Daoy (cell line): Measurements from ENCODE around the gene RWDD1. TPM values are rescaled to one million over a fixed set of nuclear protein-coding genes. Genes with fewer than 3 reads are reported as not detected.

Experiments used
- DNase-seq: peaks from one replicate; pipeline ENCODE4 v3.0.0-alpha.2; 2015; ENCODE audit warnings: low read depth
- total RNA-seq: library from RNA; depleted of rRNA; stranded (reverse); fragments of >200 nt; shearing (Covaris generic); gene quantifications from 2 replicates; pipeline ENCODE4 v1.2.3, GENCODE V29; 2014; rRNA removed

The RWDD1 gene
- total RNA-seq, 1 experiment from 2014 or later = 39.0 TPM

DNA sequence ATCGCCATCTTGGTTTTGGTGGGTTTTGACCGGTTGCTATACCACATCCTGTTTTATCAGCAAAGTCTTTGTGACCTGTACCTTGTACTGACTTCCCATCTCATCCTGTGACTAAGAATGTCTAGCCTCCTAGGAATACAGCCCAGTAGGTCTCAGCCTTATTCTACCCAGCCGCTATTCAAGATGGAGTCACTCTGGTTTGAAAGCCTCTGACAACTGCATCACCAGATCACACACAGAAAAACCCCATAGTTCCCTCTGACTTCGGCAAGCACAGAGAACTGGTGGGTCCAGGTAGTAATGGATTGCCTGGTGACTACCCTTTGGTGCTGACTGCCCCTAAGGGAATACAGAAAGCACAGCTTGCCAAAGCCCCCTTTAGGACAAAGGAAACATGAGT, 34.6 kb downstream of the RWDD1 start:
- no peak for DNase-seq

DNA sequence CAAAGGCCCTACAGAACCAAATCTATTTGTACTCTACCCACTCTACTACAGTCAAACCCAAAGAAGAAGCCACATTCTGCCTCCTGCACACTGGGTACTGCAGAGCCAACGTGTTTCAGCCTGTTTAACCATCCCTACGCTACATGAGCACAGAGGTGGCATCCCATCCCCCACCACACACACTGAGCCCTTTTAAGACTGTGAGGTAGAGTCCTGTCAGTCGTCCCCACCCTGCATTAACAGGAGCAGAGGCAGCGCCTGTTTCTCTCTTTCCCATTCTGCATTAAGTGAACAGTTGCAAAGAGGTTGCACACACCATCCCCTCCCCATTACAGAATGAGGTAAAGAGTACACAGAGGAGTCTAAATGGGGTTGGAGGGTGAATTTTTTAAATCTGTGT, 39.8 kb downstream of the RWDD1 start:
- no peak for DNase-seq

GRCh38 chr6:116615937-116616736, 44.8 kb downstream of the RWDD1 start, which contains the start of gene RSPH4A:
Gene RSPH4A (plus strand): TSS chr6:116616479. CDS start chr6:116616624, 145 bp downstream.
- DNase-seq = peak; percentile 93

GRCh38 chr6:116616737-116617053, 45.4 kb downstream of the RWDD1 start:
- peak; percentile 10 for DNase-seq

- DNase-seq = no peak
Measured at GRCh38 chr6:116624036-116624805, 52.9 kb downstream of the RWDD1 start.

GRCh38 chr6:116625872-116626271, 54.6 kb downstream of the RWDD1 start:
- DNase-seq = no peak

DNA sequence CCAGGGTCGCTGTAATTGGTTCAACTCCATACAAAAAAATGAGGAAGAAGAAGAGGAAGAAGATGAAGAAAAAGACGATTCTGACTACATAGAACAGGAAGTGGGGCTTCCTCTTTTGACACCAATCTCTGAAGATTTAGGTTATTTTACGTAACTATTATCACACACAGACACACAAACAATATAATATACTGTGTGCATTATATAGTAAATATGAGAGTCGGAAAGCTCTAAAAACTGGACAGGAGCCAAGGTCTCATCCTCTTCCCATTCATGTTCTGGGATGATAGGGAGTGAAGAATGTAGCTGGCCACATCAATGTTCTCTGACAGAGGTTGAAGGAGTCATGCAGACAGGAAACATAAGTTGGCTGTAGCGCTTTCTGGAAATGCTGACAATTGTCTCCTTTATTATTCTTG, 58.3 kb downstream of the RWDD1 start:
- no peak for DNase-seq

DNA sequence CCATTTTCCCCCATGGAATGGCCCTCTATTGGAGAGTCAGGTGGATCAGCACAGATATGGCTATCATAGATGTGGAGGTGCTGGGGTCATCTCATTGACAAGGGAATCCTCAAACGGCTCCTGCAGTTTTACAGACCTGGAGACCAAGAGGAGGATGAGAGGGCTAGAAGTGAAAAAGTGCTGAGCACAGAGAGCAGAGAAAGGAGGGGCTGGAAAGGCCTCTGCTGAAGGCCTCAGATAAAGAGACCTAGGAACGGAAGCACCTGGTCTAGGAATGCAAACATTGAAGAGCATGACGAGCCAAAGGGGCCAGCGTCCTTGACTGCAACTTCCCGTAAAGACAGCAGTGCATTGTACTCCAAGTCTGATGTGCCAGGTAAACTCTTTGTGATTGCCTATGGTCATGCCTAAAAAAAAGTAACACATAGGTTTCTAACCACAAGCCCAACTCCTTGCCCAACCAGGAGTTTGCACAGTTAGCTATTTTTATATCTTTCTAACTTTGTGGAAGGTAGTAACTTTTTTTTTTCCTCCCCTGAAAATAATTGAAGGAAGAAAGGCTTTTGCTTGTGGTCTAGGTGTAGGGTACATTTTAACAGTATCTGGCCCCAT, 60.2 kb downstream of the RWDD1 start:
- no peak for DNase-seq

DNA sequence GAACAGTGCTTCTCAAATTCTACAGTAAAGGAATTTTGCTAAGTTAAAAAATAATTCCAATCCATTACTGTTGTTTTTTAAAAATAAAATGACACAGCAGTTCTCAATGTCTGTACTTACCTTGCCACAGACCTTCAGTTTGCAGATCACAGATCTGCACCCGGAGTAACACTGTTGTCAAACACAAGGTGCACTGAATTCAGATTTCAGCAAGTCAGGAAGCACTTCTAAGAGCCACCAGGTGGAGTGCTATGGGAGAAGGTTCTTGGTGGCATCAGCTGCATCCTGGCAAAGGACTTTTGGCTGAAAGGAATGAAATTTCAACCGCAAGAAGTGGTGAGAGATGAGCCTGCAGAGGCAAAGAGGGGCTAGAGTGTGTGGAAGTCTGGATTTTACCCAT, 62.4 kb downstream of the RWDD1 start:
- DNase-seq = no peak

Other genes with a start within 250 kb of the RWDD1 start
- 29.5 and 42.6 TPM in 2 replicates for gene DSE, start 200.6 kb upstream of the RWDD1 start, total RNA-seq
- 6.0 and 11.7 TPM in 2 replicates for gene CALHM6, start 110.1 kb upstream of the RWDD1 start, total RNA-seq
- gene CALHM5, start 59.9 kb upstream of the RWDD1 start, total RNA-seq = 2.7 and 3.2 TPM in 2 replicates
- gene TRAPPC3L, start 25.8 kb upstream of the RWDD1 start, total RNA-seq = not detected in 2 replicates
- not detected in 2 replicates for gene CALHM4, start 17.8 kb upstream of the RWDD1 start, total RNA-seq
- gene RSPH4A, start 45.0 kb downstream of the RWDD1 start, total RNA-seq = under 0.01 TPM in 1 of 2 replicates, not detected in the other
- 16.7 and 21.0 TPM in 2 replicates for gene ZUP1, start 97.3 kb downstream of the RWDD1 start, total RNA-seq
- 10.5 and 16.7 TPM in 2 replicates for gene KPNA5, start 109.7 kb downstream of the RWDD1 start, total RNA-seq
- gene FAM162B, start 194.2 kb downstream of the RWDD1 start, total RNA-seq = 0.29 and 3.0 TPM in 2 replicates